HPDE6-E6E7 (cell line): ENCODE results near the gene DACT3.
"Not testable (repeated sequence)": the region's sequence is repeated elsewhere in the genome, so short reads cannot be mapped to it uniquely, and the experiment has no call there.

Source experiments
- DNase-seq: peaks from one replicate; pipeline ENCODE4 v3.0.0; 2011; ENCODE audit warnings: missing footprints; ENCODE audit errors: extremely low spot score

DACT3 gene

DNA sequence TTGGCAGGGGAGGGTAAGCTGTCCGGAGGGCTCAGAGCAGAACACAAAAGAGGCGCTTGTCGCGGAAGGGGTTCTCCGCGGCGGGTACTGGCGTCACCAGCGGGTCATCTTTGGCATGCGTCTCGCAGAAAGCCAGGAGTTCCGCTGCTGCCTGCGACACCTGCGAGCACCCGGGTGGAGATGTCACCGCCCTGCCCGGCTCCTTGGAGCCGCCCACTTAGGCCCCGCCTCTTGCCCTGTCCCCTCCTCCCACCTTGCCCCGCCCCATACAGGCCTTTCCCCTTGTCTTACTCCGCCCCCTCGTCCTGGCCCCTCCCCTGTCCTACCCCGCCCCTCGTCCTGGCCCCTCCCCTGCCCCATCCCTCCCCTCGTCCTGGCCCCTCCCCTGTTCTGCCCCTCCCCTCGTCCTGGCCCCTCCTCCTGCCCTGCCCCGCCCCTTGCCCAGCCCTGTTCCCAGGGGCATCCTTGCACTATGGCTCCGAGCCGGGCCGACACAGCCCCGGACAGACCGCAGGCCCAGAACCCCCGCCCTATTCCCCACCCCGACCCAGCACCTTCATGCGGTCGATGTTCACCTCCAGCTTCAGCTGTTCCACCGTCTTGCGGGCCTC, 26.8 kb downstream of the DACT3 start:
- DNase-seq: peak; percentile 87

DNA sequence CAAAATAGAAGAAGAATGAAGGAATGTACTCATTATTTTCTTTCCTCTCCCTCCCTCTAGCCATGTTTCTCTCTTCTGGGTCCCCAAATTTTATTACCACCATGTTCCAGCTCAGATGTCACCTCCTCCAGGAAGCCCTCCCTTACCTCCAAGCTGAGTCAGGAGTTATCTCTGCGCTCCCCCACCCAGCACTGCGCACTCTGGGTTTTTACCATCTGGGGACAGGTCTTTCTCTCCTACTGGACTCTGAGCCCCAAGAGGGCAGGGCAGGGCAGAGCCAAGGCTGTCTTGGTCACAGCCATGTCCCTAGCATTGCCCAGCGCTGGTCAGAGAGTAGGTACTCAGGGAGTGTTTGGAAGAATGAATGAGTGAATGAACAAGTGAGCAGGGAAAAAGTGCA, 27.9 kb downstream of the DACT3 start:
- no peak for DNase-seq

DNA sequence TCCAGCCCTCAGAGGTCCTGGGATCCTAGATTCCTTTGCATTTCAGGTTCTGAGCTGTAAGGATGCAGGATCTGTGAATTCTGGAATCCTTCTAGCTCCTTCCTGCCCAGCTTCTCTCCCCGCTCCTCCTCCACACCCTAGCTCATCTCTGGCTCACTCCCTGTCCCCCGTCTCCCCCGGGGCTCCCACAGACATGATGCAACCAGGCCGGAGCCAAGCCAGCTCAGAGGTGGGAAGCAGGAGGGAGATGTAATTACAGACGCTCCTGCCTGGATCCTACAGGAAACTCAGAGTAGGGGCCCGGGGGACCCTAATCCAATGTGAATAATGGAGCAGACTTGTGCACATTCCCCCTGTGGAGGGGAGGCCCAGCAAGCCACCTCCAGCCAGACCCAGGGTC, 29.5 kb downstream of the DACT3 start:
- DNase-seq: no peak

DNA sequence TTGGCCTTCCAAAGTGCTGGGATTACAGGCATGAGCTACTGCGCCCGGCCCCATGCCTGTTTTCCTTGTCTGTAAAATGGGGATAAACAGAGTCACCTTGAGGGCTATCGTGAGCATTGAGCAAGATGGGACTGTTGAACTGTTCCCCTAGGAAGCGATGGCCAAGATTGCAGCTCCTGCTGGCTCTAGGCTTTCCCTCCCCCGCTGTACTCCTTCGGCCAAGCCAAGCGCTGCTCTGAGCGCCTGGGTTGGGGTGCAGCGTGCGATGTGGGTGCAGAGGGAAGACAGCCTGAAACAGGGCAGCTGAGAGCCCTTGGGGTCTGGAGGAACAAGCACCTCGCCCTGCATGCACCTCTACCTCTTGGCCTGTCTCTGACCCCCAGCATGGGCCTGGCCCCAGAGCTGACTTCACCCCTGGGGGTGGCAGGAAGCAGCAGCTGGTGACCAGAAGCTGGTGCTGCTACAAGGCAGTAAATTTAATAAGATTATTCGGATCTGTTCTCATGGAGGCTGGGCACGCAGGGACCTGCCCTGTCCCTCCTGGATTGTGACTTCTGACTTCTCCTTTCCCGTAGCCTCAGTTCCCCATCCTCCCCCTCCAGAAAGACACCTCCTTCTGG, 30.3 kb downstream of the DACT3 start:
- no peak for DNase-seq

DNA sequence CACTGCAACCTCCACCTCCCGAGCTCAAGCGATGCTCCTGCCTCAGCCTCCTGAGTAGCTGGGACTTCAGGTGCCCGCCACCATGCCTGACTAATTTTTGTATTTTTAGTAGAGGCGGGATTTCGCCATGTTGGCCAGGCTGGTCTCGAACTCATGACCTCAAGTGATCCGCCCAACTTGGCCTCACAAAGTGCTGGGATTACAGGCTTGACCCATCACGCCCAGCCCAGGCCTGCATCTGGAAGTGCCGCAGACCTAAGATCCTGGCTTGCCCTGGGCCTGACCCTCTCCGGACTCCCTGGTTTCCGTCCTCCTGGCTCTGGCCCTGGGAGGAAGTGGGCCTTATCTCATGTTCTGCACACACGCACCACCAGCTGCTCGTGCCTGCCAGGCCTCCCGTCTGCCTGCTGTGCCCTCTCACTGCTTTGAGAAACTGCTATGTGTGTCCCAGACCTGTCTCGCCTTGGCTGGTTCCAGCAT, 31.4 kb downstream of the DACT3 start:
- DNase-seq: no peak

DNA sequence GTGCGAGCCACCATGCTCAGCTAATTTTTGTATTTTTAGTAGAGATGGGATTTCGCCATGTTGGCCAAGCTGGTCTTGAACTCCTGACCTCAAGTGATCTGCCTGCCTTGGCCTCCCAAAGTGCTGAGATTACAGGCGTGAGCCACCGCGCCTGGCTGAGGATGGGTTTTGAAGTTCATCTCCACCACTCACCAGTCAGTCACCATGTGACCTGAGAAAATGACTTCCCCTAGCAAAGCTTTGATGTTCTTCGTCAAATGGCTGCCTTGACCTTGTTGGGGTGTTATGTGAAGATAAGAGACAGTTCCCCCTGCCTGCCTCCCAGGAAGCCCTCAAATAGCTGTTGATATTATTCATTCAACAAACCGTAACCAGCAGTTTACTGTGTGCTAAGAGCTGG, 32.0 kb downstream of the DACT3 start:
- not testable (repeated sequence) for DNase-seq

DNA sequence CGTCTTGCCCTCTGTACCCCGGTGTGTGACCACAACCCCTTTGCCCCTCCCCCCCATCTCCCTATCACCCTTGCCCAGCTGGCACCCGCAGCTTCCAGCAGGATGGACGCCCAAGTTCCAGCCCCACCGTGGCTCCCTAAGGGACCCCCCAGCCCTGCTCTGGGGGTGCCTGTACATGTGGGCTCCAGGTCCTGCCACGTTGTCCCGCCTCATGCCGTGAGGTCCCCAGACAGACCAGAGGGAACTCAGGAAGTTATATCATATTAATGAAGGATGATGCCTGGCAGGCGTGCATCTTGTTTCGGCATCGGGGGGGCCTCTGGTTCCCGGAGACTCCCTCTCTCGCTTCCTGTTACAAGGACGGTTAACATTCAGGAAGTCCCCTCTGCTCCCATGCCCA, 34.5 kb downstream of the DACT3 start:
- DNase-seq: no peak

DNA sequence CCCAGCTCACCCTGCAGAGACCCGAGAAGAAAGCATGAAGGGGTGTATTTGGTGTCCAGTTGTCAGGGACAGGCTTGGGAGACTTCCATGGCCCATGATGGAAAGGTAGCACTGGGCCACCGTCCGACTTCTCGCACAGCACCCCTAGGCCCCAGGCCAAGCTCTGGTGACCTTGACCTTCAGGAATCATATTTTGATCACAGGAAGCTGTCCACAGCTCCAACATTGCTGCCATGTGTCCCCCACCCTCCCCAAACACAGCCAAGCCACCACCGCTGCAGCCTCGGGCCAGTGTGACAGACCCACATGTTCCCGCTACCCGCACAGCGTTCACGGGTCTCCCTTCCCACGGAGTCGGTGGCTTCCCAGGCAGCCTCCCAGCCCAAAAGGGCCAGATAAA, 35.3 kb downstream of the DACT3 start:
- no peak for DNase-seq

DNA sequence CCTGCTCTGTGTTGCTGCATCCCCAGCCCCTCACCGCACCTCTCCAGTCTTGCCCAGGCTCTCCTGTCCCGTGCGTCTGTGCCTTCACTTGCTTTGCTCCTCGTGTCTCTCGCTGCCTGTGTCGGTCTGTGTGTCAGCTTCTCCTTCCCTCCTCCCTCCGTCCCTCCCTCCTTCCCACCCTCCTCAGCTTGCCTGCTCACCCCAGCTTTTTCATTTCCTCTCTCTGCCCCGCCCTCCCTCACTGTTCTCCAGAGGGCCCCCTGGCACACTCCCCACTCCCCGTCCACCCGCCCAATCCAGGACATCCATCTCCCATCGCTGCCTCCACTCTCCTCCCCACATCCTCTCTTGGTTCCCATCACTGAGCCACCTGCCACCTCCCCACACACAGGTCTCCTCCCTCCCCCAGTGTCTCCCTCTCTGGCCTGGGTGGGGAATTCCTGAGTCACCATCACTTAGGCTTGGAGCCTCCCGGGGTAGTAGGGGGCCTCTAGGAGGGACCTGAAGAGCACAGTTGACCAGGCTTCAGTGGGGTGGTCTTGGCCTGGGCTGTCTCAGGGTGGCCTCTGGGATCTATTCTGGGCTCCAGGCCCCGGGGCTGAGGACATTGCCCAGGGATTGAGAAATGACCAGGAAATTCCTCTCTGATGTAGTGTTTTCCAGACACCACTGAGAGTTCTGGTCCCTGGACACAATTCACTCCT, 35.9 kb downstream of the DACT3 start, which contains the start of gene PTGIR:
TSS of gene PTGIR (minus strand) at position 132 of the 704 bp plus-strand sequence. CDS start 864 bp downstream, outside the sequence.
- DNase-seq: no peak

DNA sequence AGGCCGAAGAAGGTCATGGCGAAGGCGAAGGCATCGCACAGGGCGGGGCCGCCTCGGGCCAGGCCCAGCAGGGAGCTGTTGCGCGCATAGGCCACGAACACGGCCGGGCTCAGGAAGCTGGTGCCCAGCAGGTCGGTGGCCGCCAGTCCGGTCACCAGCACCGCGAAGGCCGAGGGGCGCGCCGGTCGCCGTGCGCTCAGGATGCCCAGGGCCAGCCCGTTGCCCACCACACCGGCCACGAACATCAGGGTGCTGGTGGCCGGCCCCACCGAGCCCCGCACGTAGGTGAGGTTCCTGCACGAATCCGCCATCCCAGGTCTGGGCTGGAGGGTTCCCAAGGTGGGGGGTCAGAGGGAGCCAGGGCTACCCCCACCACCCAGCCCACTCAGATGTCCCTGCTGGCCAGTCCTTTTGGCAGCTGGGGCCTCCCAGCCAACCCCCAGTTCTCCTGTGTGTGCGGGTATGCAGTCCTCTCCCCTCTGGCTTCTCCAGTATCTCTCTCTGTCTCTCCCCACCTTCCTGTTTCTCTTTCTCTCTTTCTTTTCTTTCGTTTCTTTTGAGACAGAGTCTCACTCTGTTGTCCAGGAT, 37.0 kb downstream of the DACT3 start:
- DNase-seq: no peak

DNA sequence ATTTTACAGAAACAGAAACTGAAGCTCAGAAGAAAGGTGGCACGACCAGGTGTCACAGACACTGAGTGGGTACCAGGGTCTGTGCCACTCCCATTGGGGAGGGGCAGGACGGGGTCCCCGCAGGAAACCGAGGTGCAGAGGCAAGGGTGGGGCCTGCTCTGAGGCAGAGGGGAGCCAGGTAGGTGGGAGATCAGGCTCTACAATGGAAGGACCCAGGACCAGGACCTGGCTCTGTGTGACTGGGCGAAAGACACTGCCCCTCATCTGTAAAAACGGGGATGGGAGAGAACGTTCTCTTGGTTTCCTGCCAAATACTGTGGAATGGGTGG, 38.9 kb downstream of the DACT3 start:
- DNase-seq: no peak

DNA sequence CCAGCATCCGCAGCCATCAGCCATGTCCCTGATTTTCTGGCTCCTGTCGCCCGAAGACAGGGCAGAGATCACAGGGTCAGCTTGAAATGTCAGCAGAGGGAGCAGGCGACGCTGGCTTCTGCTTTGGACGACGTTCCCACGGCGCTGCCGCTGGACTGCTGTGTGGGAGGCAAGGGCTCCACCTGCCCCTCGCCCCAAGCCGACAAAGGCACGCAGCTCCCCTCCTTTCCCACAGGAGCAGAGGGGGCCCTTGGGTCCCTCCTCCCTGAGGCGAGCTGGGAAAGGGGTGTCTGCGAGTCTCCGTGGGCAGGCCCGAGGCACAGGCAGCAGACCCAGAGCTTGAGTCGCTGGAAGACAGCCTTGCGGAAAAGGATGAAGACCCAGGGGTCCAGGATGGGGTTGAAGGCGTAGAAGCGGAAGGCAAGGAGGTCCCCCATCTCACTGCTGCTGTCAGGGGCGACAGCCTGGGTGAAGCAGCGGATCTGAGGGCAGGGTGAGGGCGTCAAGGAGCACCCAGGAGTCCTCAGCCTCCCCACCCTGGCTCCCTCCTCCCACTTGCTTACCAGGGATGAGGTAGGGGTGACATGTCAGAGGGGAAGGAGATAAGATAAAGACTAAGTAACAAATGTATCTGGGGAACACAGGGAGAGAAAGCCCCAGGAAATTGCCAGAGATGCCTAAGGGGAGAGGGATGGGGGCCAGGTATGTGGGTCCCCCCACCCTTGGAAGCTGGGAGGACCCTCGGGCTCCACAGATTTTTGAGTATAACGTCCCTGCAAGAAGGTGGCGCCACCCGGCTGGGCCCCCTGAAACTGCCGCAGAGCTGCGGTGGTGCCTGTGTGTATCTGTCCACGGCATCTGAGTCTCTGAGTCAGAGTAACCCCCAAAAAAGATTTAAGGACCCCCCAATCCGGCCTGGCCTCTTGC, 39.5 kb downstream of the DACT3 start:
- DNase-seq: no peak

DNA sequence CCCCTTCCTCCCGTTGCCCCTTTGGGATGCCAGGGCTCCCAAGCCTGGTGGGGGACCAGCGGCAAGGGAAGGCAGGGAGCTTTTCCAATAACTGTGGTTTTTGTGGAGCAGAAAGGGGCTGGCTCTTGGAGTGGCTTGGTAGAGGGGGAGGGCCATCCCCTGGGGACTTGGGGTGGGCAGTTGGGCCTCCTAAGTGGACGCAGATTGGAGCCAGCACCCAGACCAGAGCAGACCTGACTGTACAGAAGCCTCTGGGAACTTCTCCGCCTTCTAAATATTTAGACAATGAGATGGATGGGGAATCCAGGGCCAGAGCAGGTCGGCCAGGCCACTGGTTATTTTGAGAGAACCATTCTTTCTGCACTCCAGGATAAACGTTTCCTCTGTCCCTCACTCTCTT, 40.3 kb downstream of the DACT3 start:
- no peak for DNase-seq

DNA sequence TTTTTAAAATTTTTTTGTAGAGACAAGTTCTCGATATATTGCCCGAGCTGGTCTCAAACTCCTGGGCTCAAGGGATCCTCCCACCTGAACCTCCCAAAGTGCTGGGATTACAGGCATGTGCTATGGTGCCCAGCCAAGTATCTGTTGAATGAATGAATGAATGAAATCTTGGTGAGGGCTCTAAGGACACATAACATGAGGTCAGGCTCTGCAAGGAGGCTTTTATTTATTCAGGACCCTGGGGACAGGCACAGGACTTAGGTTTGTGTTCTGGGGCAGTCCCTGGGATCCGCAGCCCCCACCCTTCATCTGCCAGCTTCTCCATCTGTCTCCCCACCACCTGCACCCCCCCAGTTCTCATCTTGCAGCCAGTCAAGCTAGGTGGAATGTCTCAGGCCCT, 40.7 kb downstream of the DACT3 start:
- DNase-seq: no peak

DNA sequence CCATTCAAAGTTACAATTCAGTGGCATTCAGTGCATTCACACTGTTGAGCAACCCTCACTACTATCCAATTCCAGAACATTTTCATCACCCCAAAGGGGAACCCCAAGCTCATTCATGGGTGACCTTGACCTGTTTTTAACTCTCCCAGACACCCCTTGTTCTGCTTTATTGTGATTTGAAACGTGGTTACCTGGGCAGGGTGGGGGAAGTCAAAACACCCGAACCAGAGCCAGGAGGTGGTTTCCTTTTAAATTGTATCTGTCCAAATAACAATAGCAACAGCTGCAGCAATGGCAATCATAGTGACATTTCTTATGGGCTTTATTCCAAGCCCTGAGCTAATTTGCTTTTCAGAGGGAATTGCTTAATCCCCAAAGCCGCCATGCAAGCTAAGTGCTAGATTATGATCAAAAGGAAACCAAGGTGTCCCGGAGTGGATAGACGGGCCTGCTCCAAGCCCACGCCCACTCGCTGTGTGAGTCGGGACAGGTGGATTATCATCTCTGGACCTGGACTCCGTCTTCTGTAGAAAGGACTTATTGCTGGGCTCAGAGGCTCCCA, 42.2 kb downstream of the DACT3 start:
- no peak for DNase-seq

DNA sequence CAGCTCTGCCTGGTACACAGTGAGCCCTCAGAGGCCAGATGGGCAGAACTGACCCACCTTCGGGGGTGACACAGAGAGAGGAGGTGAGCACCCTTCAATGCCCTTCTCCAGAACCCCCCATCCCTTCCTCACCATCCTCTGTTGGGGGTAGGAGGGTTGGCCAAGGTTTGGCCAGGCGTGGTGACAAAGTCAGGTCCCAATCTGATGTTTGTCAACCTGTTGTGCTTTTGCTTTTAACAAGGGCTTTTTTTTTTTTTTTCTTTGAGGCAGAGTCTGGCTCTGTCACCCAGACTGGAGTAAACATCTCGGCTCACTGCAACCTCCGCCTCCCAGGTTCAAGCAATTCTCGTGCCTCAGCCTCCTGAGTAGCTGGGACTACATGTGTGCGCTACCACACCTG, 43.4 kb downstream of the DACT3 start:
- no peak for DNase-seq

DNA sequence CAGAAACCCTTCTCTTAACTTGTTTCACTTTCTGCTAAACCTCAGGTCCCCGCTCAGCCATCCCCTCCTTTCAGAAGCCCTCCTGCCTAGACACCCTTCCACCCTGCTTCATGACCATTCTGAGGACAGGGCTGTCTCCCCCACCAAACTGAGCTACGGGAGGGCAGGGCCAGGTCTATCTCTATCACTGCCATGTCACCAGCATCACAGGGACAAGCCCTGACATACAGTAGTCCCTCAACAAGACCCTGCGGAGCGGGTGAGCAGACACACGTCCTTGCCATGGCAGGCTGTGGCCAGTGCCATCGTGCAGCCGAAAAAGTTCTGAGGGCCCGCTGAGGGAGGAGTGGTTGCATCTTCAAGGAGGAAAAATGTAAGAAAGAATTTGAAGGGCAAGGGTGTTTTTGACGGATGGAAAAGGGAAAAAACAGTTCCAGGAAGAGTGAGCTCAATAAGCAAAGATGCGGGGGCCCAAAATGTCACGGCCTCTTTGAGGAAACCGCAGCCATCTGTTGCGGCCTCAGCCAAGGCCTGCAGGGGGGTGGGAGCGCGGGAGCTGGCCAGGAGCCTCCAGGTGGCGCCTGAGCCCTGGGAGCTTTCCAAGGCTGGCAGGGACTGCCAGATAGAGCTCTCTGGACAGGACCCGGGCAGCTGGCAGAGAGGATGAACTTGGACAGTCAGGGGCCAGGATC, 44.2 kb downstream of the DACT3 start:
- peak; percentile 86 for DNase-seq

DNA sequence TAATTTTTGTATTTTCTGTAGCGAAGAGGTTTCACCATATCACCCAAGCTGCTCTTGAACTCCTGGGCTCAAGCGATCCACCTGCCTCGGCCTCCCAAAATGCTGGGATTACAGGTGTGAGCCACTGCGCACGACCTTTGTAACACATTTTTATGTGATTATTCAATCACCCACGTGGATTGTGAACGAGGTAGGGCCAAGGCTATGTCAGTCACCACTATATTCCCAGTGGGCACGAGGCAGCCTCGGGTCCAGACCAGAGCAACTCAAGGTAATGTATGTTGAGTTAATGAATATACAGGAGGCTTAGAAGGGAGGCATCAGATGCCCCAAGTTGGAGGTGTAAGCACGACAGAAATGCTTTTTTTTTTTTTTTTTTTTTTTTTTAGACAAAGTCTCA, 45.0 kb downstream of the DACT3 start:
- no peak for DNase-seq

DNA sequence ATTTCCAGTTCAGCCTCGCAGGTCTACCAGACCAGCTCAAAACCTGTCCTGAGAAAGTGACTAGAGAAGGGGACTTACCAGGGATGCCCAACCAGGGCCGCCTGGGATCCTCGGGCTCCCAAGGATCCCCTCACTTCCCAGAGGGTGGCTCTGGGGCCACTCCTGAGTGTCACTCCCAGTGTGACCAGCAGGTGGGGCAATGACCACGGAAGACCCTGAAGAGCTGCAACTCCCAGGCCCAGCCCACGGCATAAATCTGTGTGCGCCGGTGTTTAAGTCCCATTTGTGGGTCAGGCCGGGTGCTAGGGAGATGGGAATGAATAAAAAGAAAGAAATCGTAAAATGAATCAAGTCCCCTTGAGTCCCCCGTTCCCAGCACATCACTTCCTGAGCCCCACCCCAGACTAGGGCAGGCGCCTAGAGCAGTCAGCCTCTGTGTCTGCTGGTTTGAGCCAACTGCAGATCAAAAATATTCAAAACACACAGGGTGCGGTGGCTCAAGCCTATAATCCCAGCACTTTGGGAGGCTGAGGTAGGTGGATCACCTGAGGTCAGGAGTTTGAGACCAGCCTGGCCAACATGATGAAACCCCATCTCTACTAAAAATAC, 46.8 kb downstream of the DACT3 start:
- peak; percentile 79 for DNase-seq

DNA sequence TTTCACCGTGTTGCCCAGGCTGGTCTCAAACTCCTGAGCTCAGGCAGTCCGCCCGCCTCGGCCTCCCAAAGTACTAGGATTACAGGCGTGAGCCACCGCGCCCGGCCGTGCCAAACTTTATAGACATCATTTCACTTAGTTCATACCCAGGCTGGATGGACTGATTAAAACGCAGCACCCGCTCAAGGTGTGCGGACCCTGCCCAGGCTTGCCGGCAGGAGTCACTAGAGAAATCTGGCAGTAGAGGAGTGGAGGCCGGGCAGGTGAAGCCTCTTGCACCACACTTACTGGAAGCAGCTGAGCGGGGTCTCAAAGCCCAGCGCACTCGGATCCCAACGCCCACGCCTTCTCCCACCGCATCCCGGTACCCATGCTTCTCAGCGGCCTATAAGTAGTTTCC, 47.5 kb downstream of the DACT3 start:
- DNase-seq: no peak
